H1 (cell line): ENCODE results near the gene FPGS. TPM values are rescaled to one million over a fixed set of nuclear protein-coding genes. Genes with fewer than 3 reads are reported as not detected.
A peak's percentile ranks its signal among the peaks of the same experiment; 100 is the strongest.

Source experiments
- CBX8 ChIP-seq: fragments of 300-800, 300-1000 bp; sonication (generic); IDR thresholded peaks from 2 replicates; pipeline ENCODE4 v1.7.1; 2016; ENCODE audit warnings: low read depth, low read length, borderline replicate concordance
- EZH2 ChIP-seq: fragments of 200-600 bp; sonication (generic); IDR thresholded peaks from 2 replicates; pipeline ENCODE4 v1.7.1; 2012; ENCODE audit warnings: low read depth, mild to moderate bottlenecking, moderate library complexity, low read length, inconsistent platforms; ENCODE audit not compliant: severe bottlenecking
- JUN ChIP-seq: IDR thresholded peaks from 2 replicates; pipeline ENCODE4 v1.6.1; 2011; ENCODE audit warnings: low read depth, mild to moderate bottlenecking, improper control_type of control experiment, low read length
- POU5F1 ChIP-seq: IDR thresholded peaks from 2 replicates; pipeline ENCODE4 v1.6.1; 2011; ENCODE audit warnings: low read depth, mild to moderate bottlenecking, low read length, moderate library complexity
- RAD21 ChIP-seq, 2 experiments: IDR thresholded peaks in 1 of 2; conservative IDR thresholded peaks in 1 of 2; 2 replicates each; pipeline ENCODE4 v1.6.1; 2011; ENCODE audit warnings: low read depth in 2 of 2, low read length in 2 of 2, improper control_type of control experiment in 1 of 2, inconsistent platforms in 1 of 2, mild to moderate bottlenecking in 1 of 2, moderate library complexity in 1 of 2
- RXRA ChIP-seq: IDR thresholded peaks from 2 replicates; pipeline ENCODE4 v1.6.1; 2011; ENCODE audit warnings: low read depth, mild to moderate bottlenecking, low read length, moderate library complexity; ENCODE audit not compliant: insufficient read depth
- TAF1 ChIP-seq: IDR thresholded peaks from 2 replicates; pipeline ENCODE4 v1.6.1; 2011; ENCODE audit warnings: mild to moderate bottlenecking, low read depth, low read length
- TAF7 ChIP-seq: optimal IDR thresholded peaks from 2 replicates; pipeline ENCODE3; 2011; ENCODE audit warnings: low read depth, mild to moderate bottlenecking, inconsistent platforms, low read length, moderate library complexity, borderline replicate concordance
- polyA plus RNA-seq, 7 experiments: library from polyadenylated mRNA; depleted of rRNA in 3 of 7; stranded (reverse) in 5 of 7; unstranded in 2 of 7; fragments of >200 nt in 5 of 7; fragments of 200-250 nt in 2 of 7; gene quantifications; 1 replicate in 5 of 7; 2 replicates in 1 of 7; 4 replicates in 1 of 7; pipeline versions ENCODE4 v1.2.1 to v1.2.3, GENCODE V29; 2011 to 2013; ENCODE audit warnings: missing spikeins in 2 of 7, mixed read lengths in 2 of 7
- total RNA-seq: library from RNA; stranded (reverse); fragmentation: NEBNext Ultra II Directional; extraction: Animal tissue kit (Norgen Biotek cat#: 25700); gene quantifications from 2 replicates; pipeline ENCODE4 v1.2.1, GENCODE V29; 2021
- TF ChIP-seq, protein P1 (sequence below): fragments of 300-600 bp; sonication (generic); IDR thresholded peaks from 2 replicates; pipeline ENCODE4 v1.7.1; 2012; ENCODE audit warnings: low read length, moderate library complexity, mild to moderate bottlenecking, inconsistent platforms; ENCODE audit not compliant: insufficient replicate concordance

FPGS gene
- total and polyA plus RNA-seq, 2 of the 8 experiments (the other 6 are each of a cell fraction or from before 2014, with no cell fraction given): 62.4 to 83.0 TPM

DNA sequence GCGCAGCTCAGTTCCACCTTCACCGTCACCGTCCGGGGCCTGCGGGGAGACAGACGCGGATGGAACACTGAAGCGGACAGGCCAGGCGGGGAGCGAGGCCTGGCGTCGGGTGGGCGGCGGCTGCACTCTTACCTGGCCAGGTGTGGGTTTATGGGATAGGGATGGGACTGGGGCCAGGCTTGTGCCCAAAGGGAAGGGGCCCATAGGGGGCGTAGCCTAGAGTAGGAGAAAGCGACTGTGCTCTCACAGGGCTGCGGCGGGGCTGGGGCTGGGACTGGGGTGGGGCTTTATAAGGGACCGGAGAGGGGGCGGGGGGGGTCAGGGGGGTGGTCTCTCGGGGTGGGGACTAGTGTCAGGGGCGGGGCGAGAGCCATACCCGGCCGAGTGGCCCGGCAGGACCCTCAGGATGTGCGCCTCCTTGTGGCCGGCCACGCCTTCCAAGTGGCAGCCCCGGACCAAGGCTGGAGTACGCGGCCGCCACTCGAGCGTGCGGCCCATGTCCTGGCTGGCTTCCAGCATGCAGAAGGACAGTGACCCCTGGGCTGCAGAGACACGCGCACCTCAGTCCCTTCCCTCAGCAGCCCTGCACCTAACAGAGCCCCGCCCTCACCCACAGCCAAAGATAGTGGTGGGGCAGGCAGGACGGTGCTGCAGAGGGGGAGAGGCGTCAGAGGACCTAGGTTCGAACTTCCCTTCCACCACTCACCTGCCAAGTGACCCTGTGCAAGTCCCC lies 22.8 kb downstream of the FPGS start (continued):
- TF ChIP-seq EZH2 (no peak), JUN (no peak), POU5F1 (no peak), CBX8 (no peak), RXRA (no peak), RAD21 (IDR thresholded peaks at IDR 0.05 in 1 of 2, conservative IDR thresholded peaks at IDR 0.05 in 1 of 2; ENCODE audit: low read depth in 2 of 2, low read length in 2 of 2) (peak; percentile 27 to 47; a peak in 2 of 4 replicates), TAF1 (0 out of 2 replicates have a peak, but pooled peaks have one; percentile 36), TAF7 (no peak)
- TF ChIP-seq, protein P1, sequence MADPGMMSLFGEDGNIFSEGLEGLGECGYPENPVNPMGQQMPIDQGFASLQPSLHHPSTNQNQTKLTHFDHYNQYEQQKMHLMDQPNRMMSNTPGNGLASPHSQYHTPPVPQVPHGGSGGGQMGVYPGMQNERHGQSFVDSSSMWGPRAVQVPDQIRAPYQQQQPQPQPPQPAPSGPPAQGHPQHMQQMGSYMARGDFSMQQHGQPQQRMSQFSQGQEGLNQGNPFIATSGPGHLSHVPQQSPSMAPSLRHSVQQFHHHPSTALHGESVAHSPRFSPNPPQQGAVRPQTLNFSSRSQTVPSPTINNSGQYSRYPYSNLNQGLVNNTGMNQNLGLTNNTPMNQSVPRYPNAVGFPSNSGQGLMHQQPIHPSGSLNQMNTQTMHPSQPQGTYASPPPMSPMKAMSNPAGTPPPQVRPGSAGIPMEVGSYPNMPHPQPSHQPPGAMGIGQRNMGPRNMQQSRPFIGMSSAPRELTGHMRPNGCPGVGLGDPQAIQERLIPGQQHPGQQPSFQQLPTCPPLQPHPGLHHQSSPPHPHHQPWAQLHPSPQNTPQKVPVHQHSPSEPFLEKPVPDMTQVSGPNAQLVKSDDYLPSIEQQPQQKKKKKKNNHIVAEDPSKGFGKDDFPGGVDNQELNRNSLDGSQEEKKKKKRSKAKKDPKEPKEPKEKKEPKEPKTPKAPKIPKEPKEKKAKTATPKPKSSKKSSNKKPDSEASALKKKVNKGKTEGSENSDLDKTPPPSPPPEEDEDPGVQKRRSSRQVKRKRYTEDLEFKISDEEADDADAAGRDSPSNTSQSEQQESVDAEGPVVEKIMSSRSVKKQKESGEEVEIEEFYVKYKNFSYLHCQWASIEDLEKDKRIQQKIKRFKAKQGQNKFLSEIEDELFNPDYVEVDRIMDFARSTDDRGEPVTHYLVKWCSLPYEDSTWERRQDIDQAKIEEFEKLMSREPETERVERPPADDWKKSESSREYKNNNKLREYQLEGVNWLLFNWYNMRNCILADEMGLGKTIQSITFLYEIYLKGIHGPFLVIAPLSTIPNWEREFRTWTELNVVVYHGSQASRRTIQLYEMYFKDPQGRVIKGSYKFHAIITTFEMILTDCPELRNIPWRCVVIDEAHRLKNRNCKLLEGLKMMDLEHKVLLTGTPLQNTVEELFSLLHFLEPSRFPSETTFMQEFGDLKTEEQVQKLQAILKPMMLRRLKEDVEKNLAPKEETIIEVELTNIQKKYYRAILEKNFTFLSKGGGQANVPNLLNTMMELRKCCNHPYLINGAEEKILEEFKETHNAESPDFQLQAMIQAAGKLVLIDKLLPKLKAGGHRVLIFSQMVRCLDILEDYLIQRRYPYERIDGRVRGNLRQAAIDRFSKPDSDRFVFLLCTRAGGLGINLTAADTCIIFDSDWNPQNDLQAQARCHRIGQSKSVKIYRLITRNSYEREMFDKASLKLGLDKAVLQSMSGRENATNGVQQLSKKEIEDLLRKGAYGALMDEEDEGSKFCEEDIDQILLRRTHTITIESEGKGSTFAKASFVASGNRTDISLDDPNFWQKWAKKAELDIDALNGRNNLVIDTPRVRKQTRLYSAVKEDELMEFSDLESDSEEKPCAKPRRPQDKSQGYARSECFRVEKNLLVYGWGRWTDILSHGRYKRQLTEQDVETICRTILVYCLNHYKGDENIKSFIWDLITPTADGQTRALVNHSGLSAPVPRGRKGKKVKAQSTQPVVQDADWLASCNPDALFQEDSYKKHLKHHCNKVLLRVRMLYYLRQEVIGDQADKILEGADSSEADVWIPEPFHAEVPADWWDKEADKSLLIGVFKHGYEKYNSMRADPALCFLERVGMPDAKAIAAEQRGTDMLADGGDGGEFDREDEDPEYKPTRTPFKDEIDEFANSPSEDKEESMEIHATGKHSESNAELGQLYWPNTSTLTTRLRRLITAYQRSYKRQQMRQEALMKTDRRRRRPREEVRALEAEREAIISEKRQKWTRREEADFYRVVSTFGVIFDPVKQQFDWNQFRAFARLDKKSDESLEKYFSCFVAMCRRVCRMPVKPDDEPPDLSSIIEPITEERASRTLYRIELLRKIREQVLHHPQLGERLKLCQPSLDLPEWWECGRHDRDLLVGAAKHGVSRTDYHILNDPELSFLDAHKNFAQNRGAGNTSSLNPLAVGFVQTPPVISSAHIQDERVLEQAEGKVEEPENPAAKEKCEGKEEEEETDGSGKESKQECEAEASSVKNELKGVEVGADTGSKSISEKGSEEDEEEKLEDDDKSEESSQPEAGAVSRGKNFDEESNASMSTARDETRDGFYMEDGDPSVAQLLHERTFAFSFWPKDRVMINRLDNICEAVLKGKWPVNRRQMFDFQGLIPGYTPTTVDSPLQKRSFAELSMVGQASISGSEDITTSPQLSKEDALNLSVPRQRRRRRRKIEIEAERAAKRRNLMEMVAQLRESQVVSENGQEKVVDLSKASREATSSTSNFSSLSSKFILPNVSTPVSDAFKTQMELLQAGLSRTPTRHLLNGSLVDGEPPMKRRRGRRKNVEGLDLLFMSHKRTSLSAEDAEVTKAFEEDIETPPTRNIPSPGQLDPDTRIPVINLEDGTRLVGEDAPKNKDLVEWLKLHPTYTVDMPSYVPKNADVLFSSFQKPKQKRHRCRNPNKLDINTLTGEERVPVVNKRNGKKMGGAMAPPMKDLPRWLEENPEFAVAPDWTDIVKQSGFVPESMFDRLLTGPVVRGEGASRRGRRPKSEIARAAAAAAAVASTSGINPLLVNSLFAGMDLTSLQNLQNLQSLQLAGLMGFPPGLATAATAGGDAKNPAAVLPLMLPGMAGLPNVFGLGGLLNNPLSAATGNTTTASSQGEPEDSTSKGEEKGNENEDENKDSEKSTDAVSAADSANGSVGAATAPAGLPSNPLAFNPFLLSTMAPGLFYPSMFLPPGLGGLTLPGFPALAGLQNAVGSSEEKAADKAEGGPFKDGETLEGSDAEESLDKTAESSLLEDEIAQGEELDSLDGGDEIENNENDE: no peak
